Gastroesophageal sphincter (tissue), 4 donors: ENCODE results near the gene NAT9. TPM values are rescaled to one million over a fixed set of nuclear protein-coding genes. Genes with fewer than 3 reads are reported as not detected.

Experiments used
- ATAC-seq: fragments of 150-250 bp; one replicate; pipeline ENCODE4 v1.9.1; 2016; ENCODE audit warnings: mild to moderate bottlenecking, moderate library complexity
- H3K27ac ChIP-seq, 4 donors: fragments of 200-600 bp; sonication (generic) in 3 of 4; 1 replicate in 3 of 4; 2 replicates in 1 of 4; pipeline ENCODE4 v1.5.1; 2016 to 2019
- H3K27me3 ChIP-seq: fragments of 200-600 bp; sonication (generic); one replicate; pipeline ENCODE4 v1.5.1; 2019
- H3K36me3 ChIP-seq, 2 donors: fragments of 200-600 bp; sonication (generic); one replicate each; pipeline ENCODE4 v1.5.1; 2019; ENCODE audit warnings: control low read depth in 1 of 2
- H3K4me1 ChIP-seq, 3 donors: fragments of 200-600 bp; sonication (generic); 1 replicate in 2 of 3; 2 replicates in 1 of 3; pipeline ENCODE4 v1.5.1; 2016 to 2019; ENCODE audit warnings: control low read depth in 2 of 3
- H3K4me3 ChIP-seq, 2 donors: fragments of 200-600 bp; sonication (generic); one replicate each; pipeline ENCODE4 v1.5.1; 2019; ENCODE audit warnings: mild to moderate bottlenecking in 1 of 2, moderate library complexity in 1 of 2
- H3K9me3 ChIP-seq, 3 donors: fragments of 200-600 bp; sonication (generic); one replicate each; pipeline ENCODE4 v1.5.1; 2017 to 2019; ENCODE audit warnings: control low read depth in 2 of 3
- CTCF ChIP-seq, 4 experiments: fragments of 200-600 bp in 2 of 4; fragments of 450-650 bp in 2 of 4; sonication (generic) in 1 of 4; IDR thresholded peaks; one replicate each; pipeline ENCODE4 v1.5.1; 2017 to 2019; ENCODE audit warnings: antibody characterized with exemption in 4 of 4, mild to moderate bottlenecking in 2 of 4, moderate library complexity in 2 of 4
- EP300 ChIP-seq: sonication (generic); formaldehyde crosslinking; IDR thresholded peaks from one replicate; pipeline ENCODE4 v1.6.1; 2017; ENCODE audit warnings: antibody characterized with exemption, mild to moderate bottlenecking
- POLR2A ChIP-seq, 2 donors: fragments of 450-650 bp; IDR thresholded peaks; one replicate each; pipeline ENCODE4 v1.6.1; 2017; ENCODE audit warnings: antibody characterized with exemption in 2 of 2, mild to moderate bottlenecking in 2 of 2, moderate library complexity in 1 of 2
- POLR2AphosphoS5 ChIP-seq: sonication (generic); formaldehyde crosslinking; IDR thresholded peaks from one replicate; pipeline ENCODE4 v1.6.1; 2017; ENCODE audit warnings: antibody characterized with exemption
- WGBS, 2 donors: methylation state at CpG; one replicate each; pipeline ENCODE4 v1.1.5; 2018; ENCODE audit warnings: low coverage in 1 of 2; 5-methylcytosine and 5-hydroxymethylcytosine counted together
- total RNA-seq, 4 donors: library from RNA; depleted of rRNA; stranded (reverse); fragments of >200 nt; gene quantifications; one replicate each; pipeline ENCODE4 v1.1.0, GENCODE V29; 2016

The NAT9 gene
- total RNA-seq, 4 donors from 2014 or later: 21.7 to 34.7 (median 26.3) TPM

GRCh38 chr17:74810699-74811485, 34.7 kb upstream of the NAT9 start:
- 83 to 93% methylated on average over 6 to 12 of the region's 15 CpGs for WGBS, 2 donors
- peak overlapping the region in 1 of 4 donors; percentile 27 for H3K27ac ChIP-seq

GRCh38 chr17:74808714-74809430, 32.7 kb upstream of the NAT9 start:
- Histone ChIP-seq H3K36me3 (peaks cover 0 to 68% of the 10 kb centered on the region in 2 donors), H3K27me3 (no peaks in the 10 kb centered on the region), H3K27ac (no peak overlapping the region), H3K4me1 (peaks cover 0 to 24% (median 7%) of the 10 kb centered on the region in 3 donors), H3K4me3 (no peak overlapping the region), H3K9me3 (no peaks in the 10 kb centered on the region)
- ATAC-seq: no peak
- TF ChIP-seq EP300 (no peak), CTCF (IDR thresholded peaks at IDR 0.05) (no peak), POLR2AphosphoS5 (no peak), POLR2A (IDR thresholded peaks at IDR 0.05) (no peak)
- WGBS, 2 donors: 90 to 100% methylated on average over 3 to 4 of the region's 17 CpGs

More at GRCh38 chr17:74810699-74811485, 34.7 kb upstream of the NAT9 start:
- no peak overlapping the region for H3K4me3 ChIP-seq
- TF ChIP-seq POLR2AphosphoS5 (no peak), CTCF (IDR thresholded peaks at IDR 0.05) (no peak), EP300 (no peak), POLR2A (IDR thresholded peaks at IDR 0.05) (no peak)
- H3K27me3 ChIP-seq: no peaks in the 10 kb centered on the region
- peaks cover 0 to 24% (median 7%) of the 10 kb centered on the region in 3 donors for H3K4me1 ChIP-seq
- no peak for ATAC-seq
- H3K36me3 ChIP-seq: peaks cover 0 to 57% of the 10 kb centered on the region in 2 donors
- H3K9me3 ChIP-seq: no peaks in the 10 kb centered on the region

- peaks cover 0 to 18% (median 7%) of the 10 kb centered on the region in 3 donors for H3K4me1 ChIP-seq
- no peaks in the 10 kb centered on the region for H3K9me3 ChIP-seq
- H3K36me3 ChIP-seq: peaks cover 0 to 72% of the 10 kb centered on the region in 2 donors
- no peak for TF ChIP-seq POLR2A (IDR thresholded peaks at IDR 0.05)
- no peak for TF ChIP-seq CTCF (IDR thresholded peaks at IDR 0.05)
- TF ChIP-seq EP300: no peak
- no peak for TF ChIP-seq POLR2AphosphoS5
- no CpG with 5 or more reads among the region's 6 CpGs for WGBS, 2 donors
- ATAC-seq: no peak
- H3K27ac ChIP-seq: no peak overlapping the region
- no peak overlapping the region for H3K4me3 ChIP-seq
- no peaks in the 10 kb centered on the region for H3K27me3 ChIP-seq
These were observed 31.8 kb upstream of the NAT9 start for GRCh38 chr17:74807925-74808324.

- no peak for ATAC-seq
- Histone ChIP-seq H3K27ac (no peak overlapping the region), H3K27me3 (no peaks in the 10 kb centered on the region), H3K4me3 (no peak overlapping the region), H3K4me1 (peaks cover 0 to 13% (median 5%) of the 10 kb centered on the region in 3 donors), H3K9me3 (no peaks in the 10 kb centered on the region), H3K36me3 (peaks cover 0 to 72% of the 10 kb centered on the region in 2 donors)
- TF ChIP-seq POLR2A (IDR thresholded peaks at IDR 0.05) (no peak), POLR2AphosphoS5 (no peak), CTCF (IDR thresholded peaks at IDR 0.05) (no peak), EP300 (no peak)
- WGBS, 2 donors: 90% methylated on average over 2 to 8 of the region's 13 CpGs
These were observed 31.3 kb upstream of the NAT9 start for GRCh38 chr17:74807441-74807840.
